Measurements from ENCODE around the gene LRPAP1. TPM values are rescaled to one million over a fixed set of nuclear protein-coding genes. Genes with fewer than 3 reads are reported as not detected.

The LRPAP1 gene
- total RNA-seq, 2 experiments from 2014 or later = 73.1 to 76.6 TPM

GRCh38 chr4:3501126-3501824 is 30.9 kb downstream of the LRPAP1 start:
- Mint-ChIP-seq H3K4me1 (peaks cover 4% of the 10 kb centered on the region), H3K4me3 (no peak overlapping the region), H3K27ac (no peak overlapping the region), H3K36me3 (no peaks in the 10 kb centered on the region), H3K9me3 (no peaks in the 10 kb centered on the region), H3K27me3 (no peaks in the 10 kb centered on the region)
- DNase-seq = no peak
- ATAC-seq (ENCODE audit: low read depth) = no peak
- POLR2A ChIA-PET = no interaction called here

GRCh38 chr4:3500634-3501101 is 31.6 kb downstream of the LRPAP1 start:
- Mint-ChIP-seq H3K36me3 (no peaks in the 10 kb centered on the region), H3K9me3 (no peaks in the 10 kb centered on the region), H3K27me3 (peaks cover 2% of the 10 kb centered on the region), H3K4me1 (peaks cover 4% of the 10 kb centered on the region), H3K4me3 (no peak overlapping the region), H3K27ac (no peak overlapping the region)
- POLR2A ChIA-PET = no interaction called here
- DNase-seq = no peak
- no peak for ATAC-seq (ENCODE audit: low read depth)

- Mint-ChIP-seq H3K36me3 (no peaks in the 10 kb centered on the region), H3K9me3 (no peaks in the 10 kb centered on the region), H3K27me3 (peaks cover 2% of the 10 kb centered on the region), H3K27ac (no peak overlapping the region), H3K4me3 (no peak overlapping the region), H3K4me1 (peaks cover 4% of the 10 kb centered on the region)
- POLR2A ChIA-PET = no interaction called here
- ATAC-seq (ENCODE audit: low read depth) = no peak
- DNase-seq = no peak
Measured at GRCh38 chr4:3500111-3500510, 32.1 kb downstream of the LRPAP1 start.

- H3K27ac Mint-ChIP-seq = no peak overlapping the region
Measured at GRCh38 chr4:3499710-3500109, 32.5 kb downstream of the LRPAP1 start.

GRCh38 chr4:3498901-3499510 is 33.2 kb downstream of the LRPAP1 start:
- no peak for ATAC-seq (ENCODE audit: low read depth)
- no peak for DNase-seq
- no peak overlapping the region for H3K4me3 Mint-ChIP-seq
- peaks cover 4% of the 10 kb centered on the region for H3K4me1 Mint-ChIP-seq
- no peaks in the 10 kb centered on the region for H3K9me3 Mint-ChIP-seq
- no peak overlapping the region for H3K27ac Mint-ChIP-seq
- peaks cover 2% of the 10 kb centered on the region for H3K27me3 Mint-ChIP-seq
- H3K36me3 Mint-ChIP-seq = no peaks in the 10 kb centered on the region
- POLR2A ChIA-PET = no interaction called here

More at GRCh38 chr4:3499710-3500109, 32.5 kb downstream of the LRPAP1 start:
- H3K36me3 Mint-ChIP-seq = no peaks in the 10 kb centered on the region
- DNase-seq (no peak), ATAC-seq (ENCODE audit: low read depth) (no peak)
- H3K4me3 Mint-ChIP-seq = no peak overlapping the region
- no peaks in the 10 kb centered on the region for H3K9me3 Mint-ChIP-seq
- H3K27me3 Mint-ChIP-seq = peaks cover 2% of the 10 kb centered on the region
- POLR2A ChIA-PET = no interaction called here
- peaks cover 4% of the 10 kb centered on the region for H3K4me1 Mint-ChIP-seq

GRCh38 chr4:3498407-3498806 is 33.8 kb downstream of the LRPAP1 start:
- Mint-ChIP-seq H3K4me3 (no peak overlapping the region), H3K9me3 (no peaks in the 10 kb centered on the region), H3K36me3 (no peaks in the 10 kb centered on the region), H3K27ac (no peak overlapping the region), H3K4me1 (peaks cover 1% of the 10 kb centered on the region), H3K27me3 (peaks cover 2% of the 10 kb centered on the region)
- no peak for ATAC-seq (ENCODE audit: low read depth)
- DNase-seq = no peak
- POLR2A ChIA-PET = no interaction called here

GRCh38 chr4:3497523-3498389 is 34.5 kb downstream of the LRPAP1 start:
- no peak for ATAC-seq (ENCODE audit: low read depth)
- peaks cover 2% of the 10 kb centered on the region for H3K27me3 Mint-ChIP-seq
- POLR2A ChIA-PET = no interaction called here
- H3K4me1 Mint-ChIP-seq = no peaks in the 10 kb centered on the region
- no peaks in the 10 kb centered on the region for H3K36me3 Mint-ChIP-seq
- H3K4me3 Mint-ChIP-seq = no peak overlapping the region
- H3K9me3 Mint-ChIP-seq = no peaks in the 10 kb centered on the region
- H3K27ac Mint-ChIP-seq = no peak overlapping the region
- DNase-seq = no peak

- POLR2A ChIA-PET = no interaction called here
Measured at GRCh38 chr4:3497095-3497494, 35.1 kb downstream of the LRPAP1 start.

GRCh38 chr4:3496021-3496420 is 36.2 kb downstream of the LRPAP1 start:
- POLR2A ChIA-PET = no interaction called here
- no peak for DNase-seq
- ATAC-seq (ENCODE audit: low read depth) = no peak
- no peaks in the 10 kb centered on the region for H3K4me1 Mint-ChIP-seq
- H3K27ac Mint-ChIP-seq = no peak overlapping the region
- H3K9me3 Mint-ChIP-seq = no peaks in the 10 kb centered on the region
- peaks cover 2% of the 10 kb centered on the region for H3K27me3 Mint-ChIP-seq
- no peak overlapping the region for H3K4me3 Mint-ChIP-seq
- H3K36me3 Mint-ChIP-seq = no peaks in the 10 kb centered on the region

More at GRCh38 chr4:3497095-3497494, 35.1 kb downstream of the LRPAP1 start:
- Mint-ChIP-seq H3K9me3 (no peaks in the 10 kb centered on the region), H3K4me1 (no peaks in the 10 kb centered on the region), H3K27me3 (peaks cover 2% of the 10 kb centered on the region), H3K36me3 (no peaks in the 10 kb centered on the region), H3K27ac (no peak overlapping the region), H3K4me3 (no peak overlapping the region)
- ATAC-seq (ENCODE audit: low read depth) = no peak
- DNase-seq = no peak

GRCh38 chr4:3495204-3495975 is 36.8 kb downstream of the LRPAP1 start:
- no peaks in the 10 kb centered on the region for H3K4me1 Mint-ChIP-seq
- POLR2A ChIA-PET = no interaction called here
- H3K36me3 Mint-ChIP-seq = no peaks in the 10 kb centered on the region
- no peak overlapping the region for H3K27ac Mint-ChIP-seq
- ATAC-seq (ENCODE audit: low read depth) = no peak
- H3K9me3 Mint-ChIP-seq = no peaks in the 10 kb centered on the region
- H3K4me3 Mint-ChIP-seq = no peak overlapping the region
- peaks cover 4% of the 10 kb centered on the region for H3K27me3 Mint-ChIP-seq
- no peak for DNase-seq

- no peaks in the 10 kb centered on the region for H3K9me3 Mint-ChIP-seq
- POLR2A ChIA-PET = no interaction called here
- ATAC-seq (ENCODE audit: low read depth) = no peak
Measured at GRCh38 chr4:3494462-3494871, 37.8 kb downstream of the LRPAP1 start.

GRCh38 chr4:3493720-3494461 is 38.3 kb downstream of the LRPAP1 start:
- Mint-ChIP-seq H3K9me3 (no peaks in the 10 kb centered on the region), H3K36me3 (no peaks in the 10 kb centered on the region), H3K27ac (no peak overlapping the region), H3K4me3 (no peak overlapping the region), H3K4me1 (no peaks in the 10 kb centered on the region), H3K27me3 (peaks cover 4% of the 10 kb centered on the region)
- POLR2A ChIA-PET = no interaction called here
- DNase-seq (no peak), ATAC-seq (ENCODE audit: low read depth) (no peak)

More at GRCh38 chr4:3494462-3494871, 37.8 kb downstream of the LRPAP1 start:
- Mint-ChIP-seq H3K27me3 (peaks cover 4% of the 10 kb centered on the region), H3K36me3 (no peaks in the 10 kb centered on the region), H3K4me1 (no peaks in the 10 kb centered on the region), H3K4me3 (no peak overlapping the region), H3K27ac (no peak overlapping the region)
- DNase-seq = no peak
